ENCODE measurements around the gene POLR3E.

POLR3E gene, protein sequence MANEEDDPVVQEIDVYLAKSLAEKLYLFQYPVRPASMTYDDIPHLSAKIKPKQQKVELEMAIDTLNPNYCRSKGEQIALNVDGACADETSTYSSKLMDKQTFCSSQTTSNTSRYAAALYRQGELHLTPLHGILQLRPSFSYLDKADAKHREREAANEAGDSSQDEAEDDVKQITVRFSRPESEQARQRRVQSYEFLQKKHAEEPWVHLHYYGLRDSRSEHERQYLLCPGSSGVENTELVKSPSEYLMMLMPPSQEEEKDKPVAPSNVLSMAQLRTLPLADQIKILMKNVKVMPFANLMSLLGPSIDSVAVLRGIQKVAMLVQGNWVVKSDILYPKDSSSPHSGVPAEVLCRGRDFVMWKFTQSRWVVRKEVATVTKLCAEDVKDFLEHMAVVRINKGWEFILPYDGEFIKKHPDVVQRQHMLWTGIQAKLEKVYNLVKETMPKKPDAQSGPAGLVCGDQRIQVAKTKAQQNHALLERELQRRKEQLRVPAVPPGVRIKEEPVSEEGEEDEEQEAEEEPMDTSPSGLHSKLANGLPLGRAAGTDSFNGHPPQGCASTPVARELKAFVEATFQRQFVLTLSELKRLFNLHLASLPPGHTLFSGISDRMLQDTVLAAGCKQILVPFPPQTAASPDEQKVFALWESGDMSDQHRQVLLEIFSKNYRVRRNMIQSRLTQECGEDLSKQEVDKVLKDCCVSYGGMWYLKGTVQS

GRCh38 chr16:22297114-22297870 is at the start of gene POLR3E:
POLR3E (plus strand) TSS chr16:22297409; CDS start chr16:22302969, 5,560 bp downstream.
- DNase-seq, result peak; percentile 99 to 100

- no peak for DNase-seq
Observed at GRCh38 chr16:22250522-22250921, 46.7 kb upstream of the POLR3E start.

- DNase-seq, result no peak
Observed at GRCh38 chr16:22252317-22252716, 44.9 kb upstream of the POLR3E start.

DNA sequence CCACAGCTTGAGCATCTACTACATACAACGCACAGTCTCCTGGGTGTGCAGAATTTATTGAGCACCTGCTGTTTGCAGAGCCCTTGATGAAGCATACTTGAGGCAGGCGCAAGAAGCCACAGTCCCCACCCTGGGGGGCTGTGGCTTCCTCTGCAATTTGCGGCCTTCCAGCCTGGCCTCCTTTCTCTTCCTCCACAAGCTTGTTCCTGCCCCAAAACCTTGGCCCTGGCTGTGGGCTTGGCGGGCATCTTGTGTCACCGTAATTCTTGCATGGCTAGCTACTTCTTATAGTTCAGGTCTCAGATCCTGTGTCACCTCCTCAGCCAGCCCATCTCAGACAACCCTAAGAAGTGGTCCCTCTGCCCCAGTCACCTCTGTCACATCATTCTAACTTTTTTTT is 43.9 kb upstream of the POLR3E start:
- DNase-seq, result no peak

GRCh38 chr16:22255335-22255734 is 41.9 kb upstream of the POLR3E start:
- DNase-seq, result no peak

- no peak for DNase-seq
Observed at GRCh38 chr16:22257440-22257839, 39.8 kb upstream of the POLR3E start.

GRCh38 chr16:22260490-22260889 is 36.7 kb upstream of the POLR3E start:
- DNase-seq, result no peak

DNA sequence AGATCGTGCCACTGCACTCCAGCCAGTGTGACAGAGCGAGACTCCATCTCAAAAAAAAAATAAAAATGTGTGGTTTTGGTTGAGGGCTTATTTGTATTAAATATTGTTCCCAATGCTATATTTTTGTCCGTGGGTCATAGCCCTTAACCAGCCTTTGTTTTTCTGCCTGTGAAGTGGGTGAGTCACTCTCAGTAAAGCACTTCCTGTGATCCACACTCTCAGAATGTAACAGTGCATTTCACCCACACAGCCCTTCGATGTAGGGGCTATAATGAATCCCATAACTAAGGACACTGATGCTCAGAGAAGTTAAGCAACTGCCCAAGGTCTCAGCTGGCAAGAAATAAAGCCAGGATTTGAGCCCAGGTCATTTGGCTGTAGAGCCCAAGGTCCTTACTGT is 34.7 kb upstream of the POLR3E start:
- no peak for DNase-seq

- no peak for DNase-seq
Observed at GRCh38 chr16:22264786-22265185, 32.4 kb upstream of the POLR3E start.

DNA sequence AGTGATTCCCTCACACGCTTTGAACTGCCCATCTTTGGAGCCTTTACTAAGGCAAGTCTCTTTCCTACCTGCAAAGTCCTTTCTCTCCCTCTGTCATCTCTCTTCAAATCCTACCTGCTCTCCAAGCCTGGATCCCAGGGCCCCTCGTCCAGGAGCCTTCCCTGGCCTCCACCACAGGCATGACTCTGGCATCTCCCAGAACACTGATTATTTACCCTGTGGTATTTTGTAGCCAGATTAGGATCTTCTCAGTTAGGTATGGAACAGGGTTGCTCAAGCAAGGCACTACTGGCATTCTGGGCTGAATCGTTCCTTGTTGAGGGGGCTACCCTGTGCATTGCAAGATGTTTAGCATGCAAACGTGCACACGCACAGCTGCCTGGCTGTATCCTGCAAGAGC is 31.9 kb upstream of the POLR3E start:
- DNase-seq, result no peak

- no peak for DNase-seq
Observed at GRCh38 chr16:22266546-22266945, 30.7 kb upstream of the POLR3E start.

- DNase-seq, result no peak
Observed at GRCh38 chr16:22267764-22268163, 29.4 kb upstream of the POLR3E start.

DNA sequence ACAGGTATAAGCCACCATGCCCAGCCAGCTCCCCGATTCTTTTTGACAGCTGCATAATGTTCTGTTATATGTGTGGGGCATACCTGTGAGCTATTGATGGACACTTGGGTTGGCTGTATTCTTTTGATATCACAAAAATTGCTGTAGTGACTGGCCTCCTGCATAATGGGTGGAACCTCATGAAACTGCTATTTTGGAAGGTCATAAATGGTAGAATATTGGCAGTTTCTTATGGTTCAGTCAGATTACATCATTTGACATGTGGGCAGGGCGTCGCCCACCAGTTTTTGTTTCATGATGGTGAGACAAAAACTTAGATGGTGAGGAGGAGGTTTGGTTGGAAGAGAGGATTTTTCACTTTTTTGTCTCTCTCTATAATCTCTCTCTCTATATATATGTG is 26.7 kb upstream of the POLR3E start:
- no peak for DNase-seq

GRCh38 chr16:22272870-22273650 is 24.1 kb upstream of the POLR3E start:
- no peak for DNase-seq

DNA sequence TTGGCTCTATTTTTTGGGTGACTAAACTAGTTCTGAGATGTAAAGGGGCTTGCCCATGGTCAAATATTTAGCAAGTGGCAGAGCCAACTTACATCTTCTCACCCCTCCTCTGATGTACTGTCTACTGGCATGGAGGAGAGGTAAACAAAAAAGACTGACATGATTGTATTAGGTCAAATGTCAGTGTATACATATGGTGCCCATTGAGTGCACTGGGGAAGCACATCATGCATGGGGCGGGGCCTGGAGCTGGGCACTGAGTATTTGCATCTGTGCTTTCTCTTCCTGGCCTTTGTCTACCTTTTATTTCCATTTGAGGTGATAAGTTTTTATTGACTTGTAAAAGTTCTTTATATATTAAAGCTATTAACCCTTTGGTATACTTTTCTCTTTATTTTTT is 22.3 kb upstream of the POLR3E start:
- DNase-seq, result no peak

GRCh38 chr16:22278441-22279230 is 18.6 kb upstream of the POLR3E start:
- no peak for DNase-seq

GRCh38 chr16:22282254-22282892 is 14.8 kb upstream of the POLR3E start:
- DNase-seq, result no peak

DNA sequence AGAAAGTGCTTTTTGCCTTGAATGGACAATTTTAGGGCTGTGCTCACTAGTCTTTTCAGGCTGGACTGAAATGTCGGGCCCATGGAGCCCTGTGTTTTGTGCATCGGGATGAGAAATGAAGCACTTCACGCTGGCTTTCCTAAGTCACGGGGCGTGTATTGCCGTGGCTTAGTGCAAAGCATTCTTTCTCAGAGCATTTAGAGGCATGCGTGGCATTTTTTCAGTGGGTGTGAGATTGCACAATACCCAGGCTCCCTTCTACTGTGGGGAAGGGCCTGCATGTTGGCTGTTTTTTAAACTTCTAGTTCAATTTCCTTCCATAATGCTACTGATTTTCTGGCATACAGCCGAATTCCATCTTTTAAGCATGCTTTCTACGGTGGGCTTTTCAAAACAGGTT is 12.6 kb upstream of the POLR3E start:
- DNase-seq, result no peak

DNA sequence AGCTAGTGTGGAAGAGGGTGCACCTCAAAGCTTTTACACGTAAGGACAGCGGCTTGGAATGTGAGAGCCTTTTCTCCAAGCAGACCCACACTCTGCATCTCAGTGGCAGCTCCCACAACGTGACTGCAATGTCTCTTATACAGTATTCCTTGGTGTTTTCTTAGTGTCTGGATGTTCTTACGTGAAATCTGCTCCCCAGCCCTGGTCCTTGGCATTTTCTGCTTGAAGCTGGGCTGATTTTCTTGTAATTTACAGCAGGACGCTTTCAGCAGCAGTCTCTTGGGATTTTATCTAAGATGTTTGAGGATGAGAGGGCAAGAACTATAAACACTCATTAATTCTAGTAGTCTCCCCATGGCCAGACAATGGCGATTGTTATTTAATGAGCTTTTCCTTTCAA is 12.1 kb upstream of the POLR3E start:
- DNase-seq, result no peak

DNA sequence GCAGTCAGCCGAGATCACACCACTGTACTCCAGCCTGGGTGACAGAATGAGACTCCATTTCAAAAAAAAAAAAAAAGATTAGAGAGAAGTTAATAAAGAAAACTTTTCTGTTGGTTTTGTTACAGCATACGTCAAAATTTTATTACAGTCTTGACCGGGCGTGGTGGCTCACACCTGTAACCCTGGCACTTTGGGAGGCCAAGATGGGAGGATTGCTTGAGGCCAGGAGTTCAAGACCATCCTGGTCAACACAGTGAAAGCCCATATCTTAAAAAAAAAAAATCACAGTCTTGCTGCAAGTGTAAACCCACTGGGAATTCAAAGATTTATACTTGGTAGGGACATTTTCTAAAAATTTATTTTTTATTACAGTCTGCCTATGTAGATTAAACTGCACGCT is 6.2 kb upstream of the POLR3E start:
- DNase-seq, result no peak

- no peak for DNase-seq
Observed at GRCh38 chr16:22291860-22292318, 5.3 kb upstream of the POLR3E start.
